ENCODE results near the gene RHOV.

Gene RHOV

GRCh38 chr15:40892447-40893012, 18.5 kb upstream of the RHOV start:
- H3K4me3 ChIP-seq (ENCODE audit: low read depth, low read length) = no peak overlapping the region
- no peaks in the 10 kb centered on the region for H3K27me3 ChIP-seq
- no peaks in the 10 kb centered on the region for H3K9me3 ChIP-seq
- peaks cover 3% of the 10 kb centered on the region; the same call in 1 of the 2 replicates for H3K36me3 ChIP-seq
- no peak for TF ChIP-seq CTCF (IDR thresholded peaks at IDR 0.05; ENCODE audit: low read depth, low read length)
- no peak for DNase-seq
- H3K4me1 ChIP-seq = no peaks in the 10 kb centered on the region

- peak; percentile 58 for DNase-seq
- peak; percentile 81 for TF ChIP-seq CTCF (IDR thresholded peaks at IDR 0.05; ENCODE audit: low read depth, low read length)
- no peaks in the 10 kb centered on the region for H3K9me3 ChIP-seq
- H3K36me3 ChIP-seq = peaks cover 3% of the 10 kb centered on the region; the same call in 1 of the 2 replicates
- no peaks in the 10 kb centered on the region for H3K4me1 ChIP-seq
- no peaks in the 10 kb centered on the region for H3K27me3 ChIP-seq
- H3K4me3 ChIP-seq (ENCODE audit: low read depth, low read length) = no peak overlapping the region
Observed at GRCh38 chr15:40891810-40892446, 17.9 kb upstream of the RHOV start.

GRCh38 chr15:40891138-40891537, 17.1 kb upstream of the RHOV start:
- TF ChIP-seq CTCF (IDR thresholded peaks at IDR 0.05; ENCODE audit: low read depth, low read length) = no peak
- Histone ChIP-seq H3K9me3 (no peaks in the 10 kb centered on the region), H3K27me3 (no peaks in the 10 kb centered on the region), H3K4me3 (ENCODE audit: low read depth, low read length) (no peak overlapping the region), H3K36me3 (peaks cover 3% of the 10 kb centered on the region; the same call in 1 of the 2 replicates), H3K4me1 (no peaks in the 10 kb centered on the region)
- DNase-seq = no peak

- Histone ChIP-seq H3K9me3 (no peaks in the 10 kb centered on the region), H3K4me1 (no peaks in the 10 kb centered on the region), H3K4me3 (ENCODE audit: low read depth, low read length) (no peak overlapping the region), H3K36me3 (no peaks in the 10 kb centered on the region), H3K27me3 (no peaks in the 10 kb centered on the region)
- TF ChIP-seq CTCF (IDR thresholded peaks at IDR 0.05; ENCODE audit: low read depth, low read length) = no peak
- no peak for DNase-seq
Observed at GRCh38 chr15:40889112-40889511, 15.1 kb upstream of the RHOV start.

- H3K4me3 ChIP-seq (ENCODE audit: low read depth, low read length) = no peak overlapping the region
- DNase-seq = no peak
- H3K4me1 ChIP-seq = no peaks in the 10 kb centered on the region
- H3K27me3 ChIP-seq = no peaks in the 10 kb centered on the region
- H3K9me3 ChIP-seq = no peaks in the 10 kb centered on the region
- no peaks in the 10 kb centered on the region for H3K36me3 ChIP-seq
- no peak for TF ChIP-seq CTCF (IDR thresholded peaks at IDR 0.05; ENCODE audit: low read depth, low read length)
Observed at GRCh38 chr15:40886586-40886985, 12.6 kb upstream of the RHOV start.

GRCh38 chr15:40881351-40881750, 7.3 kb upstream of the RHOV start:
- no peaks in the 10 kb centered on the region for H3K27me3 ChIP-seq
- no peak for DNase-seq
- no peak for TF ChIP-seq CTCF (IDR thresholded peaks at IDR 0.05; ENCODE audit: low read depth, low read length)
- no peak overlapping the region for H3K4me3 ChIP-seq (ENCODE audit: low read depth, low read length)
- no peaks in the 10 kb centered on the region for H3K4me1 ChIP-seq
- no peaks in the 10 kb centered on the region for H3K9me3 ChIP-seq
- no peaks in the 10 kb centered on the region for H3K36me3 ChIP-seq

Measured in BE2C (cell line).